NCI-H2029 treated with DMSO at 0.1 percent for 48 hours (cell line): ENCODE measurements around the gene OBP2B.
"Not testable (repeated sequence)": the region's sequence is repeated elsewhere in the genome, so short reads cannot be mapped to it uniquely, and the experiment has no call there.

Experiments used
- DNase-seq: peaks from one replicate; lab custom pipeline; 2025; lab: John Stamatoyannopoulos, UW

The OBP2B gene

DNA sequence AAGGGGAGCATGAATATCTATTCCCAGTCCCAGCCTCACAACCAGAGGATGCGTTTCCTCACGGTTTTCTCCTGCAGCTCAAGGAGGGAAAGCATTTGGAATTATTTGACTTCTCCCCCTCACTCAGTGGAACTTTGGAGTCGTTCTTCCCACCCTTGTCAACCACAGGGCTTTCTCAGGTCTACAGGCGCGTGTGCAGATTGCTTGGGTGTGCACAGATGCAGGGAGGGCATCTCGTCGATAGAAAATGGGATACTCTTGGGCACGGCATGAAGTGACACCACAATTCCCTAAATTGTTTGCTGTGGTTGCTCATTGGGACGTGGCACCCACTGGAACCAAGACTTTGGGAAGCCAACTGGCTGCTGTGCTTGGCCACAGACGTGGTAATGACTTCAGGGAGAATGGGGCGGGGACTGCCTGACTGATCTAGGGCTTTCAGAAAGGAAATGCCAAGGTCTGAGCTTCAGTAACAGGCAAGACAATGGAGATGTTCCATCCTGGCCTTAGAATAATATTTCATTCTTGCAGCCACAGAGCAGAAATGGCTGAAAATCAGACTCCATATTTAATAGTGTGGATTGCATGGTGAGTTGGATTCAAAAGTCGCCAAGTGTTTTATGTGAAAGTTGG is 12.2 kb upstream of the OBP2B start:
- DNase-seq = no peak

DNA sequence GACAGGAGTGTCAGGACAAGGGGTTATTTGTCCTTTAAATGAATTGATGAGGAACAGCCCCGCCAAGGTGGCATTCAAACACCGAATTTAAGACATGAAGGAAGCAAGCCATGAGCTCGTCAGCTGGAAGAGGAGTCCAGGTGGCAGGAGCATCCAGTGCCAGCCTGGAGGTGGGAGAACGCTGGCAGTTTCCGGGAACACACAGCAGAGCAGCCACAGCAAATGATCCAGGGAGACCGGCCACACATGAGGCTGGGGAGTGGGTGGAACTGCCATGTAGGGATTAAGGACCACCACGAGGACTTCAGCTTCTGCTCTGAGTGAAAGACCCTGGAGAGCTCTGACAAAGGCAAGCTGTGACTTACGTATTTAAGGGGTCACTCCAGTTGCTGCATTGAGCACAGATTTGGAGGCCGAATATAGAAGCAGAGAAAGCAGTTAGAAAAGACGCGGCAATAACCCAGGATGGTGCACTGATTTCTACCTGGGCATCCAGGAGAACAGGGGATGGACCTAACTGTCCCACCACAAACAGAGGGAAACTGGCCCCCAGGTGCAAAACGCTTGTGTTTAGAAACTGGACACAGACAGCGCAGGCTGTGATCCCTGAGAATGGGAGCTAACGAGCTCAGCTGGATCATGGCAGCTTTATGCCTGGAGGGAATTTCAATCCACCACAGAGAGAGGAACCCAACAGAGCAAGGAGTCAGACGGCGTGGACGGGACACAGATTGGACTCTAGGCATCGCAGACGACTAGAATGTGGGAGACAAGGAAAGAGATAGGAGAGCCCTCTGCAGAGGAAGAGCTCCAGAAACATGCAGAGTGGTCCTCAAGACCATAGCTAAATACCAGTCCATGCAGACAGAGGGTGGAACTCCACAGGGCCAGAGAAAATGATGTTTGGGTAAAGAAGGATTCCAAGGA is 9.3 kb upstream of the OBP2B start:
- not testable (repeated sequence) for DNase-seq

DNA sequence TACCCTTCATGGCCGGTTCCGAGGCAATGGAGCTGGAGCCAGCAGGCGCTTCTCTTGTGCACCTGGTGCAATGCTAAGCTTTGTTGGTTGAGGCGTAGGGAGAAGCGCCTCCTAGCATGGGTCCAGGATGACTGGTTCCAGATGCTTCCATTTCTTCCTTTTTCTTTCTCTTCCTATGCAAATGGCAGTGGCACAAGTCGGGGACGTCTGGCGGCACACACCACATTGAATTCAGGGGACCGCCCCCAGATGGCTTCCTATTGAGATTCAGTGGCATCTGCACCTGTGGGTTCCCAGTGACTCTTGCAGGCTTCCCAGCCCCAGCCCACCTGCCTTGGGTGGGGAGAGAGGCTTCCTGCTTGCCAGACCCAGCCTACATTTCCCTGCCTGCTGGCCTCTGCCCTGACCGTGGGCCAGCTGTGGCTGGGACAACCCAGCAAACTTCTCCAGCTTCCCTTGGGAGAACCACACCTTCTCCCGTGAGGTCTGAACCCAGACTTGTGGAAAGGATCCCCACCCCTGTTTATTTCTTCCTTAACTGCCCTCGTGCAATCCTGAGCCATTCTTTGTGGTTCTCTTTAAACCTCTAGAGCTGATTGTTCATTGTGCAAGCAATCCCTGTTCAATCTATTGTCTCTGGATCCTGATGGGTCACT is 8.4 kb upstream of the OBP2B start:
- not testable (repeated sequence) for DNase-seq

DNA sequence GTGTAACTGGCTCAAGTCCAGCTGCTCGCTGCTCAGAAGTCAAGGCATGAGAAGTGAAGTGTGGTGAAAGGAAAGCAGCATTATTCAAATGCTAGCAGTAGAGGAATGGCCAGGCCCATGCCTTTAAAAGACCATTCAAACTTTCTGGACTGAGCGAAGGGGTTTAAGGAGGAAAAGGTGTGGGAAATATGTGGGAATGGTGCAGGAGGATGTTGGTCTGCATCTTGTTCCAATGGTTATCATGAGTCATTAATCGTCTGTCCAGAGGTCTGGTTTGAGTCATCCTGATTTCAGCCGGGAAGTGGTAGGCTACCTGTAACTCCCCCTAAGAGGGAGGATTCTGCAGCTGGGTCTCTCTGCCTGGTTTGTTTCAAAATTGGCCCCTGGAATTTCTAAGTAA is 5.2 kb upstream of the OBP2B start:
- DNase-seq = not testable (repeated sequence)

DNA sequence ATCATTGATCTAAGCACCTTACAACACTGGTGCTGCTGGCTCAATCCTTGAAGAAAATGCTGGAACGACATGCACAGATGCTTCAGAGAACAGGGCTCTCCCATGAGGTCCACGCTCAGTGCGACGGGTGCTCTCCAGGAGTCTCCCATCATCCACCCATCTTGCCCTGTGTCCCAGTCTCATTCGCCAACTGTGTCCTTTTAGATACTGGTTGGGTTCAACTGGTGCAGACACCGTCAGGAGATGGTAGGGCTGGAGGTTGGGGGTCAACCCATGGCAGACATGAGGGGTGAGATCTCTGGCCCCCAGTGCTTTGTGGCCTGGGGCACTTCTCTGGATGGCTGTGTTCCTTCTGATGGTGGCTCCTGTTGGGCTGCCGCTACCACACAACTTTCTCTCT is 1.6 kb upstream of the OBP2B start:
- no peak for DNase-seq

DNA sequence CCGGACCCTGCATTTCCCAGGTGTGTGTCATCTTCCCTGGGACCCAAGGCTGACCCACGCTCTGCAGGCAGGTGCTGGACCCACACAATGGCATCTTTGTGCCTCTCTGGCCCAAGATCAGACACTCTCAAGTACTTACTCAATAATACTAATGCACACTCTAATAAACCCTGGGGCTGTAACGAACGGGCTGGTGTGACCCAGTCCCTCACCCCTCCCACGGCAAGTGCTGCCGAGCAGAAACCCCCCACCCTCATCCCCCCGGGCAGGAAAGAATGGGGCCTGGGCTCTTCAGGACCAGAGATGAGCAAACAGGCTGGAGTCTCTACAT is 1.1 kb upstream of the OBP2B start:
- DNase-seq = no peak

DNA sequence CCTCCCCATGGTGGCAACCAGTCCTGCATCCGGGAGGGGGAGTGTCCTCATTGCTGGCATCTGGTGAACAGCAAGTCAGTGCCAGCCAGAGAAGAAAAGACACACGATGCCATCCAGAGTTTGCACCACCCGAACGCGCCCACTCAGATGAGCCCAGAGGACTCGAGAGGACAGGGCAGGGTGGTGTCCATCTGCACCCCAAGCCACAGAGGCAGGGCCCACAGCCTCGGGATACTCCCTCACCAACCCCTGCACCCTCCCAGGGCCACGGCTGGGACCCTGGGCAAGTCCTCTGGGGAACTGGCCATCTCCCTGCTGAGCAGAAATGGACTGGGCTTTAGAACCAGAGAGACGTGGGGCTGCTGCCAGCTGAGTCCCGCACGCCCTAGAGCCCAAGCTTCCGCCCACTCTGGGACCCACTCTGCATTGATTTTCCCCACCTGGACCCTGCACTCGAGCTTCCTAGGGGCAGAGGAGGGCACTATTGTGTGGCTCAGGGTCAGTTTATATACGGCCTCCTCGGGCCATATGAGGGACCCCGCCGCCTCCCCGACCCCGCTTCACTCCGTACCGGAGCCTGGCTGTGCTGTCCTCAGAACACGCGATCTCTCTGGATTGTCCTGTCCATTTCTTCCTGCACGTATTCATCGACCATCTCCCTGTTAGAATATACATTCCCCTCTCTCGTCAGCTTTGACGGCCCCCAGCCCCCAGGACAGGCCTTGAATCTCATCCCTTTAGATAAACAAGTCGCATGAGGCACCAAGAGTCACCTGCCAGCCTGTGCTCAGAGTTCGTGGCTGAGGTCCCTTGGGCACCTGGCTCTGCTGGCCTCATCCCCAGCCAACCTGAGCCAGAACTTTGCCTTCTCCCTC is 514 bp upstream of the OBP2B start:
- not testable (repeated sequence) for DNase-seq

DNA sequence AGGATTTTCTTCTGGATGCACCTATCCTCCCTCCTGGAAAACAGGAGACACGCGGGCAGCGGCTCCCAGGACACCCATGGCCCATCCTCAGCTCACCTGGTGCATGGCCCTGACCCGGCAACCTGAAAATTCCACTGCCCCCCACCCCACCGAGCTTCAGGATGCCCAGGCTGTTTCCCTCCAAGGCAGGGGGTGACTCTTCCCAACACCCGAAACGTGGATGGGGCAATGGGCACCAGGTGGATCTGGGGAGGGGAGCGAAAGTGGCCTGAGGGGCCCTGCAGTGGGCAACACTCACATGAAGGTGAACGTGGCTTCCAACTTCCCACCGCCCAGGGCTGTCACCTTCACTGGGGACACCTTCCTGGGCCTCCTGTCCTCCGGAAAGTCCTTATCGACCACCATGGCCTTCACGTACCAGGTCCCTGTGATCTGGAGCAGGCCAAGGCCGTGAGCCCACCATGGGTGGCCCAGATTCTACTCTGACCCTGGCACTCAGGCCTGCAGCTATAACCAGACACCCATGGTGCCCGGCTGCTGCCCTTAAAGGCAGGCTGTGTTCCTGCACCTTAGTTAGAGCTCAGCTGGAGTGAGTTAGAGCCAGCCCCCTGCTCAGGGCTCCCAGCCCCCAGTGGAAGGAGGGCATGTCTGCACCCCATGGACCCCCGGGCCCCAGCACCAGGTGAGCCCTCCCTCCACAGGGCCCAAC is 725 bp downstream of the OBP2B start:
- not testable (repeated sequence) for DNase-seq

DNA sequence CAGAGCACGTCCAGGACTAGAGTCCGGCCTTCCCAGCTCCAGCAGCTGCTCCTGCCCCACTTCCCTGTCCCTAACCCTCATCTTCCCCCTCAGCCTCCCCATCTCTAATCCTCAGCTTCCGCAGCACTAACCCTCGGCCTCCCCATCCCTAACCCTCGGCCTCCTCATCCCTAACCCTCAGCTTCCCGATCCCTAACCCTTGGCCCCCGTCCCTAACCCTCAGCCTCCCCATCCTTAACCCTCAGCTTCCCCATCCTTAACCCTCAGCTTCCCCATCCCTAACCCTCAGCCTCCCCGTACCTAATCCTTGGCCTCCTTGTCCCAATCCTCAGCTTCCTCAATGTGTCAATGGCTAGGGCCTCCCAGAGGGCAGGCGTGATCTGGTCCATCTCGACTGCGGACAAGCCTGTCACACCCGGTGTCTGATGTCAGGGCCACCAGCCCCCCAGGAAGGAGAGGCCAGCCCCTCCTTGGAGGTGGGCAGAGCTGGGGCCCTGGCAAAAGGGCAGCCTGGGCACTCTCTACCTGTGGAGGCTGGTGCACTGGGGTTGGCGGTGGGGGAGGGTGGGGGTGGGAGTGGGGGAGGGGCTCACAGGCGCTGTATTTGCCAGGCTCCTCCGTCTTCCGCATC is 1.4 kb downstream of the OBP2B start:
- no peak for DNase-seq

DNA sequence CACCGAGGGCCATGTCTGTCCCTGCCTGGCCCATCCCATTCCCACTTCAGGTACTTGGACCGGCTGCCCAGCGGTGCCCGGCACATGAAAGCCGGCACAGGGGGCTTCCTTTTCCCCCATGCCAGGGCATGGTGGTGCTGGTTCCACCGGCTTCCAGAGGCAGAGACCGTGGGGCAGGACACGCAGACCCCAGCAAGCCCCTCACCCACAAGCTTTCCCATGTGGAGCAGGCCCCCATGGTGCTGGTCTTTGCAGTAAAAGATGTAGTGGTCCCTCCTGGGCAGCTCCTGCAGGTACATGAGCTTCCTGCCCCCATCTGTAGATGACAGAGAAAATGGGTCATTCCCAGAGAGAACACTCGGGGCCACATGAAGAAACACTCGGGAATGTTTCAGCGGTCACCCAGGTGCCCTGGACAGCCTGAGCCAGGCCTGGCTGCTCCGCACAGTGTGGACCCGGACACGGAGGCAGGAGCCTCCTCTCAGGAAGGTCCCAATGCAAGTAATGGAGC is 2.0 kb downstream of the OBP2B start:
- DNase-seq = no peak

DNA sequence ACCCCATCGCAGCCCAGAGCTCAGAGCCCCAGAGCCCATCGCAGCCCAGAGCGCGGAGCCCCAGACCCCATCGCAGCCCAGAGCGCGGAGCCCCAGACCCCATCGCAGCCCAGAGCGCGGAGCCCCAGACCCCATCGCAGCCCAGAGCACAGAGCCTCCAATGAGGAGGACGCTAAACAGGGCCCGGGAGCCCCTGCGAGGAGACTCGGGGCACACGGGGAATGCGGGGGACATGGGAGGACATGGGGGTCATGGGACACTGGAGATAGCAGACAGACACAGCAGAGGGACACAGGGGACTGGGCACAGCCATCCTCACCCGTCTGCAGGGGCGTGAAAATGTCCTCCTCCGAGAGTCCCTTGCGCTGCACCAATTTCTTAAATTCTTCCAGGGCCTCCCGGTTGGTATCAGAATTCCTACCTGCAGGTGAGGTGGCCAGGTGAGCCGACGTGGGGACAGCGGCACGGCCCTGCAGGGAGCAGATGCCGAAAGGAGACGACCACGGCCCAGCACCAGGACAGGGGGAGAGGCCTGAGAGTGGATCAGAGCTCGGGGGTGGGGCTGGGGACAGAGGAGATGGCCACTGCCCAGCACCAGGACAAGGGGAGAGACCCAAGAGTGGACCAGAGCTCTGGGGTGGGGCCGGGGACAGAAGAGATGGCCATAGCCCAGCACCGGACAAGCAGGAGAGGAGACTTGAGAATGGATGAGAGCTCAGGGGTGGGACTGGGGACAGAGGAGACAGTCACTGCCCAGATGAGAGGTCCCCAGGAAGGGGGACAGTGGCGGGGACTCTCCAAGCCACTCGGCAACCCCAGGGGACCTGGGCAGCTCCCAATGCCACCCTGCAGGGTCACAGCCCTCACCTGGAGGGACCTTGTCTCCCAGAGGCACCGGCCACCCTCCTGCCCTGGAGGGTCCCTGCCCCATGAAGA is 2.8 kb downstream of the OBP2B start:
- DNase-seq = no peak

DNA sequence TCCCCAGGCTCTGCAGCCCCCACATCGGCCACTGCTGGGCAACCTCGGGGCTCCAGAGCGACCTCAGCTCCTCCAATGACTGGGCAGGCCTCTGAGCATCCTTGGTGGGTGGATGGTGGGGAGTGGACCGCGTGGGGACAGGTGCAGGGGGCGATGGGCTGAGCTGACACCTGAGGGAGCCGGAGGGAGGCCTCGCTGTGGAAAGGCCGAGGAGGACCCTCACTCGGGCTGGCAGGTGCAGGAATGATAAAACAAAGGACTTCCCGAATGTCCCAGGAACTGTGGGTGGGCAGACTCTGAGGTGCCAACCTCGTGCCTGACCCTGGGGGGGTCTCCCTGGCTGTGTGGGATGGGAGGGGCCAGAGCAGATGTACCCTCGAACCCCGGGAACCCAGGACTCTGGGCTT is 3.6 kb downstream of the OBP2B start:
- not testable (repeated sequence) for DNase-seq

DNA sequence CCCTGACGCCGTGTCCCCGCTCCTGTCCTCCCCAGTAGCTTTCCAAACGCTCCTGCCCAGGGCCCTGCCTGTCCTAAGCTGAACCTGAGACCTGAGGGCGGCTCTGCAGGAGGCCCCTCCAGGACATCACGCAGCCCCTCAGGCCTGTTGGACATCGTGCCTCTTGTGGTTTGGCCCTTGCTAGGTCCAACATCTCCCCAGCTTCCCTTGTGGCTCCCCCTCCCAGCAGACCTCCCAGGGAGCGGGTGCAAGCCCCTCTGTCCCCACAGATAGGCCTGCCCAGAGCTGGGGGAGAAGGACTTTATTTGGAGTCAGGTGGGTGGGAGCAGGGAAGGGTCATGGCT is 4.1 kb downstream of the OBP2B start:
- DNase-seq = no peak

DNA sequence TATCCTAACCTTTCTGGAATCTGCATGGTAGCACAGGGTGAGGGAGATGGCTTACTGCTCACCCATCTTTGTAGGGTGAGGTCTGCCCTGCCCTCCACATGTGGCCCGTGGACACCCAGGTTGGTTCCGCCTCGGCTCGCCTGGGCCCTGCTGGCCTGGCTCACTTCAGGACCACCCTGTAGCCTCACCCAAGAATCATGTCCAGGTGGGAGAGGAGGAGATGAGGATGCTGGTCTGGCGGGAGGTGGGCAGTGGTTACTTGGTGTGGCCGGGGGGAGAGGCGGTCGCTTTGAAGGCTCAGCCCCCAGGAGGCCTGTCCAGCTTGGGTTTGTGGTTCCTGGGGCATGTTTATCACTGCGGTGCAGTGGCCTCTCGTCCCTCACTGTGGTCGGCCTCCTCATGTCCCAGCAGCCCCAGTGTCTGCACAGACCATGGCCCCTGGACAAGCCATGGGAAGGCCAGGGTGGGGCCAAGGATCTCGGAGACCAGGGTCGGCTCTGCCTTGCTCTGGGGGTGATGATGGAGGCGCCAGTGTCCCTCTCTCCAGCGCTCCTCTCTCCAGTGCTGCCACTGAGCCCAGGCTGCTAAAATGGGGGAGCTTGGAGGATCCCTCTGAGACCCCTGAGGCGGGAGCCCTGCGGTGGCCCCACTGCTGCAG is 4.6 kb downstream of the OBP2B start:
- DNase-seq = no peak

DNA sequence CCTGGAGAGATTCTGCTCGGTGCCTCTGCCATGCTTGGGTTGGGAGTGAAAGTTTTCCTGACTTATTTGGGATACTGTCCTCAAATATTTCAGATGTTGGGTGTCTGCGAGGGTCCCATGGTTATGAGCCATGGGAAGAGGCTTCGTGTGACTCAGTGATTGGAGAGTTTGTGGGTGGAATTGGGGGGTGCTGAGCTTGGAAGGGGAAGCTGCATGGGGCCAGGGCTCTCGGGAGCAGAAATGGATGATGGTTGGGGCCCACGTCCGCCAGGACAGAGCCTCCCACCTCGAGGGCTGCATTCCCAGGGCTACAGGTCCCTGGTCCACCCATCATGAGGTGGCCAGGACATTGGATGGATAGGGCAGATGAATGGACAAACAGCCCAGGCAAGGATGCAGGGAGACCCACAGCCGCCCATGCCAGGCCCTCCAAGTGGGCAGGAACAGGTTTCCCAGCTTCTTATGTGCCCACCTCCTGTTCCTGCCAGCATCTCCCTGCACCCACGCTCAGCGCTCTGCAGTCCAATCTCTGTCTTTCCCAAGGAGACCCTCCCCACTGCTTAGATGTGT is 5.5 kb downstream of the OBP2B start:
- no peak for DNase-seq

DNA sequence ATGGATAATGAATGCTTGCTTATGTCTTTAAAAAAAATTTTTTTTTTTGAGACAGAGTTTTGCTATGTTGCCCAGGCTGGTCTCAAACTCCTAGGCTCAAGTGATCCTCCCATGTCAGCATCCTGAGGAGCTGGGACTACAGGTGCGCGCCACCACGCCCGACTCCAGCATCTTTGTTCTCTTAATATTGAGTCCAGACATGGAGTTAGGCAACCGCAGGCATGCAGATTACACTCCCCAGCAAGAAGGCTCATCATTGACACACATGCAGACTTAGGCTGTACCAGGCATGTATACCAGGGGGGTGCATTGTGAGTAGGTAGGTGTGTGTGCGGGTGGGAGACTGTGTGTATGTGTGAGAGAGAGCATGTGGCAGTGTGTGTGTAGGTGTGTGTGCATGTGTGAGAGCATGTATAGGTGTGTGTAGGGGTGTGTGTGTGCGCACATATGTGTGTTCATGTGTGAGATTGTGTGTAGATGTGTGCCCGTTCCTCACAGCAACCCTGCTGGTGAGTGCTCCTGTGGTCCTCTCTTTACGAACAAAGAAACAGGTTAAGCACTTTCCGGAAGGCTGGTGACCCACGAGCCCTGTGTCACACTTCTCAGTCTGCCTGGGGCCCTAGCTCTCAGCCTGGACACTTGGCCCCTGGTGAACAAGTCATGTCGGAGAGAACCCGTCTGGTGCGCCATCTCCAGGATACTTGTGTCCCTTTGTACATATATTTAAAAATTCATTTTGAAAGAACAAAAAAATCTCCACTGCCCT is 6.2 kb downstream of the OBP2B start:
- DNase-seq = no peak

DNA sequence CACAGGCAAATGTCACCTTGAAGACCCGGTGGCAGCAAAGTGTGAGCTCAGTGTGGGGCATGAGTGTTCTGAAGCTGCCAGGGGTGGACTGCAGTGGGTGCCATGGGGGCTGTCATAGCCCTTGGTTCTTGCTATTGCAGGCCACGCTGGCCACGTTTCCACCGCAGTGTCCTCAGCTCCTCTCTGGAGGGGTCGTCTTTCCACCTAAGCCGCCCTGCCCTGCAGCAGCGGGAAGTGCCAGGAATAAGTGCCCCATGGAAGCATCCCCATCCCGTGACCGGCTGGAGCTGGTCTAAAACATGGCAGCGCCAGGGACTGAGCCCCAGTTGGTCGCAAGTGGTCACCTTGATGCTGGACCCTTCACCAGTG is 6.9 kb downstream of the OBP2B start:
- no peak for DNase-seq
